K562 (cell line): Measurements from ENCODE around the gene ACSL6. TPM values are rescaled to one million over a fixed set of nuclear protein-coding genes. Genes with fewer than 3 reads are reported as not detected.

ENCODE experiments used
- EHMT2 ChIP-seq: fragments of 450-650 bp; IDR thresholded peaks from 2 replicates; pipeline ENCODE4 v1.6.1; 2018; ENCODE audit warnings: antibody characterized with exemption
- FUS ChIP-seq: fragments of 200-400 bp; formaldehyde crosslinking; optimal IDR thresholded peaks from 2 replicates; pipeline ENCODE3; 2017; ENCODE audit warnings: low read depth, low read length
- GTF2A2 ChIP-seq: IDR thresholded peaks from 2 replicates; pipeline ENCODE4 v1.6.1; 2016; ENCODE audit warnings: mild to moderate bottlenecking, missing genetic modification characterization, missing compliant biosample characterization
- KLF13 ChIP-seq: fragments of 450-650 bp; IDR thresholded peaks from 2 replicates; pipeline ENCODE4 v1.6.1; 2016; ENCODE audit warnings: missing genetic modification characterization, low read depth, mild to moderate bottlenecking, missing compliant biosample characterization, moderate library complexity, borderline replicate concordance
- KLF16 ChIP-seq: IDR thresholded peaks from 2 replicates; pipeline ENCODE4 v1.6.1; 2016; ENCODE audit warnings: antibody characterized with exemption
- MIER1 ChIP-seq: fragments of 450-650 bp; IDR thresholded peaks from 2 replicates; pipeline ENCODE4 v1.6.1; 2016; ENCODE audit warnings: antibody characterized with exemption, mild to moderate bottlenecking, low read depth
- NR2C2 ChIP-seq, 2 experiments: fragments of 200-800 bp in 1 of 2; sonication (Bioruptor generic) in 1 of 2; sonication (generic) in 1 of 2; formaldehyde crosslinking in 1 of 2; IDR thresholded peaks; 2 replicates each; pipeline versions ENCODE4 v1.6.1 to v1.8.0; 2016 to 2022; ENCODE audit warnings: mild to moderate bottlenecking in 1 of 2, missing compliant biosample characterization in 1 of 2, missing genetic modification characterization in 1 of 2, missing genetic modification reagents in 1 of 2
- RBM39 ChIP-seq: fragments of 200-400 bp; formaldehyde crosslinking; optimal IDR thresholded peaks from 2 replicates; pipeline ENCODE3; 2018; ENCODE audit warnings: low read depth, low read length
- REST ChIP-seq, 2 experiments: fragments of 450-650 bp; formaldehyde crosslinking in 1 of 2; IDR thresholded peaks; 2 replicates each; pipeline versions ENCODE4 v1.4.0 to v1.6.1; 2014 to 2020; ENCODE audit warnings: mild to moderate bottlenecking in 2 of 2, borderline replicate concordance in 1 of 2, low read depth in 1 of 2
- polyA plus RNA-seq, 8 experiments: library from polyadenylated mRNA; depleted of rRNA in 4 of 8; stranded (reverse) in 5 of 8; unstranded in 3 of 8; fragments of >200 nt; fragmentation: Nextera tagmentation in 2 of 8; fragmentation: Illumina TruSeq in 1 of 8; extraction: Ambion mirVana in 2 of 8; extraction: Trizol in 1 of 8; gene quantifications; 2 replicates each; pipeline versions ENCODE4 v1.2.1 to v1.2.3, GENCODE V29; 2011 to 2014; ENCODE audit warnings: inconsistent platforms in 1 of 8, missing spikeins in 1 of 8
- total RNA-seq, 7 experiments: library from RNA; depleted of rRNA in 6 of 7; stranded (reverse); fragments of >200 nt in 6 of 7; fragmentation: Illumina TruSeq in 2 of 7; extraction: Trizol in 2 of 7; gene quantifications; 2 replicates each; pipeline versions ENCODE4 v1.2.1 to v1.2.3, GENCODE V29; 2011 to 2021; ENCODE audit warnings: low replicate concordance in 1 of 7
- TF ChIP-seq, protein P1 (sequence below): IDR thresholded peaks from 2 replicates; pipeline ENCODE4 v1.6.1; 2011; ENCODE audit warnings: borderline replicate concordance, low read depth, mild to moderate bottlenecking, moderate library complexity, low read length; ENCODE audit not compliant: insufficient read depth, poor library complexity, severe bottlenecking
- TF ChIP-seq, protein P2 (sequence below), 3 experiments: fragments of 200-800 bp in 1 of 3; sonication (Bioruptor generic) in 1 of 3; sonication (generic) in 1 of 3; formaldehyde crosslinking in 1 of 3; IDR thresholded peaks; 2 replicates each; pipeline versions ENCODE4 v1.6.1 to v1.8.0; 2016 to 2022; ENCODE audit warnings: mild to moderate bottlenecking in 2 of 3, missing compliant biosample characterization in 2 of 3, missing genetic modification characterization in 2 of 3, missing genetic modification reagents in 1 of 3
- TF ChIP-seq, protein P3 (sequence below): sonication (generic); formaldehyde crosslinking; IDR thresholded peaks from 2 replicates; pipeline ENCODE4 v1.4.0; 2020; ENCODE audit warnings: mild to moderate bottlenecking, missing genetic modification reagents

Gene ACSL6
- total and polyA plus RNA-seq, 9 of the 15 experiments (the other 6 are each of a cell fraction or from before 2014, with no cell fraction given): 0.50 to 1.5 (median 0.69) TPM

GRCh38 chr5:132012371-132013005 lies 1.0 kb upstream of the ACSL6 start (continued):
- TF ChIP-seq REST (IDR thresholded peaks at IDR 0.05; ENCODE audit: borderline replicate concordance): peak; percentile 99
- TF ChIP-seq REST (CRISPR knock-in tag; IDR thresholded peaks at IDR 0.05; ENCODE audit: low read depth): peak; percentile 94
- TF ChIP-seq, protein P1, sequence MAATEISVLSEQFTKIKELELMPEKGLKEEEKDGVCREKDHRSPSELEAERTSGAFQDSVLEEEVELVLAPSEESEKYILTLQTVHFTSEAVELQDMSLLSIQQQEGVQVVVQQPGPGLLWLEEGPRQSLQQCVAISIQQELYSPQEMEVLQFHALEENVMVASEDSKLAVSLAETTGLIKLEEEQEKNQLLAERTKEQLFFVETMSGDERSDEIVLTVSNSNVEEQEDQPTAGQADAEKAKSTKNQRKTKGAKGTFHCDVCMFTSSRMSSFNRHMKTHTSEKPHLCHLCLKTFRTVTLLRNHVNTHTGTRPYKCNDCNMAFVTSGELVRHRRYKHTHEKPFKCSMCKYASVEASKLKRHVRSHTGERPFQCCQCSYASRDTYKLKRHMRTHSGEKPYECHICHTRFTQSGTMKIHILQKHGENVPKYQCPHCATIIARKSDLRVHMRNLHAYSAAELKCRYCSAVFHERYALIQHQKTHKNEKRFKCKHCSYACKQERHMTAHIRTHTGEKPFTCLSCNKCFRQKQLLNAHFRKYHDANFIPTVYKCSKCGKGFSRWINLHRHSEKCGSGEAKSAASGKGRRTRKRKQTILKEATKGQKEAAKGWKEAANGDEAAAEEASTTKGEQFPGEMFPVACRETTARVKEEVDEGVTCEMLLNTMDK: no peak
- no peak for TF ChIP-seq GTF2A2 (tag)
- TF ChIP-seq, protein P2, sequence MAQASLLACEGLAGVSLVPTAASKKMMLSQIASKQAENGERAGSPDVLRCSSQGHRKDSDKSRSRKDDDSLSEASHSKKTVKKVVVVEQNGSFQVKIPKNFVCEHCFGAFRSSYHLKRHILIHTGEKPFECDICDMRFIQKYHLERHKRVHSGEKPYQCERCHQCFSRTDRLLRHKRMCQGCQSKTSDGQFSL (CRISPR knock-in tag; IDR thresholded peaks at IDR 0.05): peak; percentile 61; the same call in 1 of the 2 replicates
- TF ChIP-seq, protein P2 (tag; IDR thresholded peaks at IDR 0.05): no peak
- TF ChIP-seq NR2C2 (CRISPR knock-in tag; IDR thresholded peaks at IDR 0.05): no peak
- TF ChIP-seq NR2C2 (tag; IDR thresholded peaks at IDR 0.05): no peak
- peak; percentile 93 for TF ChIP-seq MIER1
- TF ChIP-seq FUS: no peak
- TF ChIP-seq RBM39: no peak
- TF ChIP-seq, protein P3, sequence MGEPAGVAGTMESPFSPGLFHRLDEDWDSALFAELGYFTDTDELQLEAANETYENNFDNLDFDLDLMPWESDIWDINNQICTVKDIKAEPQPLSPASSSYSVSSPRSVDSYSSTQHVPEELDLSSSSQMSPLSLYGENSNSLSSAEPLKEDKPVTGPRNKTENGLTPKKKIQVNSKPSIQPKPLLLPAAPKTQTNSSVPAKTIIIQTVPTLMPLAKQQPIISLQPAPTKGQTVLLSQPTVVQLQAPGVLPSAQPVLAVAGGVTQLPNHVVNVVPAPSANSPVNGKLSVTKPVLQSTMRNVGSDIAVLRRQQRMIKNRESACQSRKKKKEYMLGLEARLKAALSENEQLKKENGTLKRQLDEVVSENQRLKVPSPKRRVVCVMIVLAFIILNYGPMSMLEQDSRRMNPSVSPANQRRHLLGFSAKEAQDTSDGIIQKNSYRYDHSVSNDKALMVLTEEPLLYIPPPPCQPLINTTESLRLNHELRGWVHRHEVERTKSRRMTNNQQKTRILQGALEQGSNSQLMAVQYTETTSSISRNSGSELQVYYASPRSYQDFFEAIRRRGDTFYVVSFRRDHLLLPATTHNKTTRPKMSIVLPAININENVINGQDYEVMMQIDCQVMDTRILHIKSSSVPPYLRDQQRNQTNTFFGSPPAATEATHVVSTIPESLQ (CRISPR knock-in tag): 0 out of 2 replicates have a peak, but pooled peaks have one; percentile 61
- no peak for TF ChIP-seq KLF16
- TF ChIP-seq KLF13 (tag): no peak
- peak; percentile 97 for TF ChIP-seq EHMT2
